ENCODE results near the gene ESPNL.
"Not testable (repeated sequence)": the region's sequence is repeated elsewhere in the genome, so short reads cannot be mapped to it uniquely, and the experiment has no call there.

Gene ESPNL

GRCh38 chr2:238114331-238114841 is 14.2 kb downstream of the ESPNL start:
- DNase-seq (ENCODE audit: low read depth, low spot score) = no peak

- DNase-seq (ENCODE audit: low read depth, low spot score) = no peak
These were observed 14.9 kb downstream of the ESPNL start for GRCh38 chr2:238114851-238115660.

- DNase-seq (ENCODE audit: low read depth, low spot score) = not testable (repeated sequence)
These were observed 15.6 kb downstream of the ESPNL start for GRCh38 chr2:238115709-238116108.

GRCh38 chr2:238116298-238117198 is 16.4 kb downstream of the ESPNL start:
- DNase-seq (ENCODE audit: low read depth, low spot score) = no peak

GRCh38 chr2:238117199-238118154 is 17.3 kb downstream of the ESPNL start:
- no peak for DNase-seq (ENCODE audit: low read depth, low spot score)

GRCh38 chr2:238119756-238120462 is 19.8 kb downstream of the ESPNL start:
- DNase-seq (ENCODE audit: low read depth, low spot score) = no peak

- DNase-seq (ENCODE audit: low read depth, low spot score) = no peak
These were observed 20.5 kb downstream of the ESPNL start for GRCh38 chr2:238120463-238121298.

DNA sequence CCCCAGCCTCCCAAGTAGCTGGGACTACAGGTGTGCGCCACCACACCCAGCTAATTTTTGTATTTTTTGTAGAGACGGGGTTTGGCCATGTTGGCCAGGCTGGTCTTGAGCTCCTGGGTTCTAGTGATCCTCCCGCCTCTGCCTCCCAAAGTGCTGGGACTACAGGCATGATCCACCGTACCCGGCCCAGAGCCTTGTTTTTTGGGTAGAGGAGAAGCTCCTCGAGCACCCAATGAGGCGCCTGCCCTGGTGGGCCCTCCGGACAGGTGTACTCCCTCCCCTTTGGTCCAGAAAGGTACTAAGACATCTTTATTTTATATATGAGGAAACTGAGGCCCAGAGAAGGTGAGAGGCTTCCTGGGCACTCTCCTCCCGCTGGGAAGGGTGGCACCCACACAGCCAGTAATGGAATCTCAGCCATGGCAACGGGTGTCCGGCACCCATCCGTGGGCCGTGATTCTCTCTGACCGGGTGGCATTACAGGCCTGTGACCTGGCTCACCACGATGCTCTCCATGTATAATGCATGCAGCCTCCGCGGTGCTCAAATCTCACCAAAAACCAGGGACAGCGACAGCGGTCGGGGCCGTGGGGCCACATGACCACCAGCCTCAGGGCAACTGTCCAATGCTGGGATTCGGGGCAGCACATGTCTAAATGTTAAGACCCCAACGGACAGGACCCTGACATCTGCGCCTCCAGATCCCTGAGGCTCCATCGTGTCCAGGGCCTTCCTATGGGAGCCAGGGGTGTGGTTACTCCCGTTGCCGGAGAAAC is 21.6 kb downstream of the ESPNL start:
- DNase-seq (ENCODE audit: low read depth, low spot score) = no peak

DNA sequence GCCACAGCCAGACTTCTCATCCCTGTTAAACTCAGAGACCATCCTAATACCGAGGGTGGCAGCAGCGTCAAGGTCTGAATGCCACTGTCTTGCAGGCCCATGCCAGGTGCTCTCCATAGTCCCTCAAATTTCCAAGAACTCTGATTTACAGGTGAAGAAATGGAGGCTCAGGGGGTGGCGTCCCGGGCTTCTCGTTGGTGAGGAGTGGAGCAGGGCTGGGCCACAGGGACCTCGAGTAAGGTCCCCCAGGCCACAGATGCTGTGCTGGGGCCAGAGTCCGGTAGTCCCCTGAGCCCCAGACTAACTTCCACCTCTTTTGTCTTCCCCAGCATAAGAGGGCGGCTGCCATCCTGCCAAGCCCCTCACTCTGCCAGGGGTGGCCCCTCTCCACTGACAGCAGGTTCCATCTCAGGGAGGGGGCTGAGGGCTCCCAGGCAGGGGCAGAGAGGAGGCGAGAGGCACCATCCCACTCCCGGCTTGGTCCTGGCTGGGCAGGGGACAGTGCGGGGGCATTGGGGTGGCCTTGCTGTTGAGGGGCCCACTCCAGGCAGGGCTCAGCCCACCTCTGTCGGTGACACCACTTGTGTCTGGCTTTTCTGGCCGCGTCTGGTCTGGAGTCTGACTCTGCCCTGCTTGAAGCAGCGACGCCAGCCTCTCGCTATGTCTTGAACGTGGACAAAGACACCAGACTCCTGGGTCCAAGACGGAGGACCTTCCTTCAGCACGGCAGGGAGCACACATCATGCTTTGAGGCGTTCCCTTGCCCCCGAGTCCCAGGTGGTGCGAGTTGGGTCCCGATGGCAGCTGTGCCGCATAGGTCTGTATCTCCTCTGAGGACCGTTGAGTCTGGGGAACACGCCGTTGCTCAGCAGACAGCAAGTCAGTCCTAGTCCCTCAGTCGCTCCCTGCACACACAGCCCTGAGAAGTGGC is 22.4 kb downstream of the ESPNL start:
- no peak for DNase-seq (ENCODE audit: low read depth, low spot score)

GRCh38 chr2:238123218-238123971 is 23.3 kb downstream of the ESPNL start:
- DNase-seq (ENCODE audit: low read depth, low spot score) = no peak

- DNase-seq (ENCODE audit: low read depth, low spot score) = no peak
These were observed 23.9 kb downstream of the ESPNL start for GRCh38 chr2:238123991-238124470.

DNA sequence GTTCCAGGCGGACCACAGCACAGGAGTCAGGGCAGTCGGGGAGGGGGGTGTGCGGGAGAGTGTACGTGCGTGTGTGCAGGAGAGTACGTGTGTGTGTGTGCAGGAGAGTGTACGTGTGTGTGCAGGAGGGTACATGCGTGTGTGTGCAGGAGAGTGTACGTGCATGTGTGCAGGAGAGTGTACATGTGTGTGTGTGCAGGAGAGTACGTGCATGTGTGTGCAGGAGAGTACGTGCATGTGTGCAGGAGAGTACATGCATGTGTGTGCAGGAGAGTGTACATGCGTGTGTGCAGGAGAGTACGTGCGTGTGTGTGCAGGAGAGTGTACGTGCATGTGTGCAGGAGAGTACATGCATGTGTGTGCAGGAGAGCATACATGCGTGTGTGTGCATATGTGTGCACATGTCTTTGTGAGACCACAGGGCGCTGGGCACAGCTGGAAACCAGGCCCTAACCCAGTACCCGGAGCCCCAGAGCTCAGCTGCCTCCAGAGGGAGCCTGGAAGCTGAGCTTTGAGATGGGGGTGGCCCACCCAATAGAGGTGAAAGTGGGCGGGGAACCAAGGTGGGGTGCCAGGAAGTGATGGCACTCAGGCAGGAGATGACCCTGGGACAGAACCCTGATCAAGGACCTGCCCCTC is 24.5 kb downstream of the ESPNL start:
- DNase-seq (ENCODE audit: low read depth, low spot score) = no peak

GRCh38 chr2:238125127-238125885 is 25.2 kb downstream of the ESPNL start:
- DNase-seq (ENCODE audit: low read depth, low spot score) = no peak

GRCh38 chr2:238126338-238126737 is 26.2 kb downstream of the ESPNL start:
- no peak for DNase-seq (ENCODE audit: low read depth, low spot score)

DNA sequence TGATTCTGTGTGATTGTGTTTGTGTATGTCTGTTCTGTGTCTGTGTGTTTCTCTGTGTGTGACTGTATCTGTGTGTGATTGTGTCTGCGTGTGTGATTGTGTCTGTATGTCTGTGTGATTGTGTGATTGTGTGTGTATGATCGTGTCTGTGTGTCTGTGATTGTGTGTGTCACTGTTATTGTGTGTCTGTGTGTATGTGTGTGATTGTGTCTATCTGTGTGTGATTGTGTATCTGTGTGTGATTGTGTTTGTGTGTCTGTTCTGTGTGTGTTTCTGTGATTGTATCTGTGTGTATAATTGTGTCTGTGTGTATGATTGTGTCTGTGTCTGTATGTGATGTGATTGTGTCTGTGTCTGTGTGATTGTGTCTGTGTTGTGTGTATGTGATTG is 26.6 kb downstream of the ESPNL start:
- DNase-seq (ENCODE audit: low read depth, low spot score) = no peak
